ENCODE results near the gene ARHGAP24. TPM values are rescaled to one million over a fixed set of nuclear protein-coding genes. Genes with fewer than 3 reads are reported as not detected.

ARHGAP24 gene
- total RNA-seq, 1 experiment from 2014 or later: 1.3 TPM

- Histone ChIP-seq H2AFZ (ENCODE audit: low read depth, low read length, poor library complexity, severe bottlenecking) (no peak overlapping the region), H3K9me3 (ENCODE audit: control insufficient read depth in 1 of 2, insufficient read depth in 1 of 2, low read depth in 1 of 2, low read length in 2 of 2) (no peaks in the 10 kb centered on the region), H3K4me2 (ENCODE audit: low read length) (no peak overlapping the region), H3K27ac (ENCODE audit: low read depth, low read length) (no peak overlapping the region), H3K9me2 (ENCODE audit: insufficient read depth) (no peaks in the 10 kb centered on the region), H4K20me1 (ENCODE audit: insufficient read depth) (no peaks in the 10 kb centered on the region), H3K9ac (ENCODE audit: low read length) (no peak overlapping the region), H3K4me3 (replicated peaks in 1 of 2; ENCODE audit: low read depth in 1 of 2, low read length in 2 of 2) (no peak overlapping the region), H3K27me3 (ENCODE audit: insufficient read depth, low read length) (no peaks in the 10 kb centered on the region), H3K36me3 (ENCODE audit: control insufficient read depth in 1 of 2, insufficient read depth in 2 of 2, low read length in 2 of 2) (no peaks in the 10 kb centered on the region), H3K4me1 (ENCODE audit: control insufficient read depth in 1 of 2, insufficient read depth in 2 of 2, low read length in 2 of 2) (no peaks in the 10 kb centered on the region), H3K79me2 (ENCODE audit: insufficient read depth, low read length) (no peaks in the 10 kb centered on the region)
- ChIA-PET RAD21 (ENCODE audit: low non-redundant PET in 1 of 2, low total read pairs in 2 of 2, uncharacterized antibody in 2 of 2, unreplicated experiment in 2 of 2) (no interaction called here), CTCF (no interaction called here), POLR2A (no interaction called here)
- intact Hi-C loops (cut with micrococcal nuclease): no loop called here
- ATAC-seq (no peak), DNase-seq (ENCODE audit: low read depth, low spot score) (no peak)
- no peak for TF ChIP-seq EZH2 (IDR thresholded peaks at IDR 0.05)
- TF ChIP-seq, protein P1, sequence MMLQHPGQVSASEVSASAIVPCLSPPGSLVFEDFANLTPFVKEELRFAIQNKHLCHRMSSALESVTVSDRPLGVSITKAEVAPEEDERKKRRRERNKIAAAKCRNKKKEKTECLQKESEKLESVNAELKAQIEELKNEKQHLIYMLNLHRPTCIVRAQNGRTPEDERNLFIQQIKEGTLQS (IDR thresholded peaks at IDR 0.05): no peak
- TF ChIP-seq JUND (IDR thresholded peaks at IDR 0.05): no peak
- TF ChIP-seq EZH2phosphoT487 (IDR thresholded peaks at IDR 0.05; ENCODE audit: borderline replicate concordance): no peak
- TF ChIP-seq SRF (IDR thresholded peaks at IDR 0.05; ENCODE audit: low read depth): no peak
- TF ChIP-seq SIN3A (IDR thresholded peaks at IDR 0.05; ENCODE audit: low read depth): no peak
- TF ChIP-seq, protein P2, sequence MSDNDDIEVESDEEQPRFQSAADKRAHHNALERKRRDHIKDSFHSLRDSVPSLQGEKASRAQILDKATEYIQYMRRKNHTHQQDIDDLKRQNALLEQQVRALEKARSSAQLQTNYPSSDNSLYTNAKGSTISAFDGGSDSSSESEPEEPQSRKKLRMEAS (IDR thresholded peaks at IDR 0.05): no peak
- no peak for TF ChIP-seq CBX3 (IDR thresholded peaks at IDR 0.05; ENCODE audit: low read depth)
- no peak for TF ChIP-seq TCF7L2 (IDR thresholded peaks at IDR 0.05; ENCODE audit: borderline replicate concordance, extremely low read depth, insufficient read depth, insufficient read length)
- TF ChIP-seq YY1 (IDR thresholded peaks at IDR 0.05; ENCODE audit: extremely low read depth, insufficient replicate concordance, low read depth, low read length): no peak
- TF ChIP-seq POLR2A (IDR thresholded peaks at IDR 0.05; ENCODE audit: borderline replicate concordance, extremely low read depth, insufficient read depth, insufficient read length): no peak
- no peak for TF ChIP-seq RAD21 (IDR thresholded peaks at IDR 0.05; ENCODE audit: low read depth)
- TF ChIP-seq POLR2AphosphoS5 (IDR thresholded peaks at IDR 0.05; ENCODE audit: low read depth, low read length): no peak
- TF ChIP-seq, protein P3, sequence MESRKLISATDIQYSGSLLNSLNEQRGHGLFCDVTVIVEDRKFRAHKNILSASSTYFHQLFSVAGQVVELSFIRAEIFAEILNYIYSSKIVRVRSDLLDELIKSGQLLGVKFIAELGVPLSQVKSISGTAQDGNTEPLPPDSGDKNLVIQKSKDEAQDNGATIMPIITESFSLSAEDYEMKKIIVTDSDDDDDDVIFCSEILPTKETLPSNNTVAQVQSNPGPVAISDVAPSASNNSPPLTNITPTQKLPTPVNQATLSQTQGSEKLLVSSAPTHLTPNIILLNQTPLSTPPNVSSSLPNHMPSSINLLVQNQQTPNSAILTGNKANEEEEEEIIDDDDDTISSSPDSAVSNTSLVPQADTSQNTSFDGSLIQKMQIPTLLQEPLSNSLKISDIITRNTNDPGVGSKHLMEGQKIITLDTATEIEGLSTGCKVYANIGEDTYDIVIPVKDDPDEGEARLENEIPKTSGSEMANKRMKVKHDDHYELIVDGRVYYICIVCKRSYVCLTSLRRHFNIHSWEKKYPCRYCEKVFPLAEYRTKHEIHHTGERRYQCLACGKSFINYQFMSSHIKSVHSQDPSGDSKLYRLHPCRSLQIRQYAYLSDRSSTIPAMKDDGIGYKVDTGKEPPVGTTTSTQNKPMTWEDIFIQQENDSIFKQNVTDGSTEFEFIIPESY (IDR thresholded peaks at IDR 0.05; ENCODE audit: extremely low read depth, insufficient replicate concordance, low read length): no peak
- TF ChIP-seq REST (IDR thresholded peaks at IDR 0.05; ENCODE audit: low read depth): no peak
- TF ChIP-seq CEBPB (IDR thresholded peaks at IDR 0.05; ENCODE audit: low read depth): no peak
- TF ChIP-seq EGR1 (IDR thresholded peaks at IDR 0.05; ENCODE audit: low read depth): no peak
- no TSS peak for BruUV-seq (replicated peaks)
Measured at GRCh38 chr4:85642356-85643100, 167.6 kb downstream of the ARHGAP24 start.
